Thyroid gland (tissue), 4 donors: ENCODE data around the gene SORL1-AS1.

Experiments
- DNase-seq, 2 donors: peaks; one replicate each; pipeline ENCODE4 v3.0.0-alpha.2; 2019
- H3K27ac ChIP-seq, 3 donors: fragments of 200-600 bp; sonication (generic); 1 replicate in 2 of 3; 2 replicates in 1 of 3; pipeline ENCODE4 v1.5.1; 2016 to 2019; ENCODE audit warnings: mild to moderate bottlenecking in 1 of 3, moderate library complexity in 1 of 3
- H3K27me3 ChIP-seq: fragments of 200-600 bp; sonication (generic); one replicate; pipeline ENCODE4 v1.5.1; 2019
- H3K36me3 ChIP-seq, 2 donors: fragments of 200-600 bp; sonication (generic); one replicate each; pipeline ENCODE4 v1.5.1; 2016 to 2019
- H3K4me1 ChIP-seq, 2 donors: fragments of 200-600 bp; sonication (generic); one replicate each; pipeline ENCODE4 v1.5.1; 2017 to 2019
- H3K4me3 ChIP-seq, 3 donors: fragments of 200-600 bp; sonication (generic); replicated peaks in 1 of 3; 1 replicate in 2 of 3; 2 replicates in 1 of 3; pipeline ENCODE4 v1.5.1; 2016; ENCODE audit warnings: mild to moderate bottlenecking in 1 of 3
- H3K9me3 ChIP-seq: fragments of 200-600 bp; sonication (generic); one replicate; pipeline ENCODE4 v1.5.1; 2017
- POLR2A ChIP-seq, 2 donors: fragments of 450-650 bp; IDR thresholded peaks; one replicate each; pipeline ENCODE4 v1.6.1; 2017; ENCODE audit warnings: antibody characterized with exemption in 2 of 2, mild to moderate bottlenecking in 2 of 2, moderate library complexity in 1 of 2
- WGBS, 2 donors: methylation state at CpG; one replicate each; pipeline ENCODE4 v1.1.5; 2017; 5-methylcytosine and 5-hydroxymethylcytosine counted together
- intact Hi-C: fragments of 100-400 bp; cut with DNase I; formaldehyde crosslinking; loops from one replicate; pipeline ENCODE4 v1.15.1; 2023
- TF ChIP-seq, protein P1 (sequence below), 6 experiments: fragments of 200-600 bp in 3 of 6; fragments of 450-650 bp in 3 of 6; sonication (generic) in 3 of 6; IDR thresholded peaks; one replicate each; pipeline ENCODE4 v1.5.1; 2016 to 2019; ENCODE audit warnings: antibody characterized with exemption in 6 of 6, mild to moderate bottlenecking in 2 of 6, inconsistent platforms in 1 of 6, moderate library complexity in 1 of 6

Gene SORL1-AS1

DNA sequence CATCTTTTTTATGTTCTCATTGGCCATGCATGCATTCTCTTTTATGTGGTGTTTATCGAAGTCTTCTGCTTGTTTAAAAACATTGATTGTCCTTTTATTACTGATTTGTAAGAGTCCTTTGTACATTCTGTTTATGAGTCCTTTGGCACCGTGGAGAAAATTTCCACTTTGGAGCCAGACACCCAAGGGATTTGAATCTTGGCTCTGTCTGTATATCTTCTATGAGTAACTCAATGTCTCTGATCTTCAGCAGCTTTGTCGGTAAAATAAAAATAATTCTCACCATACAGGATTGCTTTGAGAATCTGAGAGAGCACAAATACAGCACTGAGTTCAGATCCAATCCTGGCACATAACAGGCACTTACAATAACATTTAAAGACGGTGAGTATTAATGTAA is 13.4 kb downstream of the SORL1-AS1 start:
- Histone ChIP-seq H3K9me3 (no peaks in the 10 kb centered on the region), H3K4me1 (peaks cover 5 to 19% of the 10 kb centered on the region in 2 donors), H3K4me3 (no peak overlapping the region), H3K27ac (no peak overlapping the region), H3K36me3 (no peaks in the 10 kb centered on the region), H3K27me3 (no peaks in the 10 kb centered on the region)
- TF ChIP-seq, protein P1, sequence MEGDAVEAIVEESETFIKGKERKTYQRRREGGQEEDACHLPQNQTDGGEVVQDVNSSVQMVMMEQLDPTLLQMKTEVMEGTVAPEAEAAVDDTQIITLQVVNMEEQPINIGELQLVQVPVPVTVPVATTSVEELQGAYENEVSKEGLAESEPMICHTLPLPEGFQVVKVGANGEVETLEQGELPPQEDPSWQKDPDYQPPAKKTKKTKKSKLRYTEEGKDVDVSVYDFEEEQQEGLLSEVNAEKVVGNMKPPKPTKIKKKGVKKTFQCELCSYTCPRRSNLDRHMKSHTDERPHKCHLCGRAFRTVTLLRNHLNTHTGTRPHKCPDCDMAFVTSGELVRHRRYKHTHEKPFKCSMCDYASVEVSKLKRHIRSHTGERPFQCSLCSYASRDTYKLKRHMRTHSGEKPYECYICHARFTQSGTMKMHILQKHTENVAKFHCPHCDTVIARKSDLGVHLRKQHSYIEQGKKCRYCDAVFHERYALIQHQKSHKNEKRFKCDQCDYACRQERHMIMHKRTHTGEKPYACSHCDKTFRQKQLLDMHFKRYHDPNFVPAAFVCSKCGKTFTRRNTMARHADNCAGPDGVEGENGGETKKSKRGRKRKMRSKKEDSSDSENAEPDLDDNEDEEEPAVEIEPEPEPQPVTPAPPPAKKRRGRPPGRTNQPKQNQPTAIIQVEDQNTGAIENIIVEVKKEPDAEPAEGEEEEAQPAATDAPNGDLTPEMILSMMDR (IDR thresholded peaks at IDR 0.05), result no peak
- no peak for TF ChIP-seq POLR2A (IDR thresholded peaks at IDR 0.05)
- 71 to 83% methylated on average over 4 of the region's 4 CpGs for WGBS, 2 donors
- intact Hi-C loops, result no loop called here
- no peak for DNase-seq

DNA sequence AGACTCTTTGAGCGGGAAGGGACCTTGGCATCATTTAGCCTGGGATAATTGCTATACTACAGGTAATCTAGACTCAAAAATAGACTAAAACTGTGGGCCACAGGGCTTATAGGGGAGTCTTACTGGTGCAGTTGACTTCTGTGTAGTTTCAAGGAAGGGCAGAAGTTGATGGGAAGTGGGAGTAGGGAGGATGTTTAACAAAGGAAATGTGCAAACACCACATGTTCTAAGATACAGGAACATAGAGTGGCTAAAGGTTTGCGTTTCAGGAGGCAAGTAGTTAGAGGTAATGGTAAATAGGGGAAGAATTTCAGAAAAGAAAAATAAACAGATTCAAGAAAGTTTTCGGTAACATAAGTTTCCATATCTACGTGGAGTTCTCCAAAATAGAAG is 15.1 kb downstream of the SORL1-AS1 start:
- no peak for DNase-seq
- Histone ChIP-seq H3K9me3 (no peaks in the 10 kb centered on the region), H3K27ac (no peak overlapping the region), H3K36me3 (no peaks in the 10 kb centered on the region), H3K4me3 (no peak overlapping the region), H3K4me1 (peaks cover 5 to 19% of the 10 kb centered on the region in 2 donors), H3K27me3 (no peaks in the 10 kb centered on the region)
- TF ChIP-seq, protein P1 (IDR thresholded peaks at IDR 0.05), result no peak
- TF ChIP-seq POLR2A (IDR thresholded peaks at IDR 0.05), result no peak
- intact Hi-C loops, result no loop called here
- WGBS, 2 donors, result 86 to 89% methylated on average over 4 of the region's 4 CpGs

DNA sequence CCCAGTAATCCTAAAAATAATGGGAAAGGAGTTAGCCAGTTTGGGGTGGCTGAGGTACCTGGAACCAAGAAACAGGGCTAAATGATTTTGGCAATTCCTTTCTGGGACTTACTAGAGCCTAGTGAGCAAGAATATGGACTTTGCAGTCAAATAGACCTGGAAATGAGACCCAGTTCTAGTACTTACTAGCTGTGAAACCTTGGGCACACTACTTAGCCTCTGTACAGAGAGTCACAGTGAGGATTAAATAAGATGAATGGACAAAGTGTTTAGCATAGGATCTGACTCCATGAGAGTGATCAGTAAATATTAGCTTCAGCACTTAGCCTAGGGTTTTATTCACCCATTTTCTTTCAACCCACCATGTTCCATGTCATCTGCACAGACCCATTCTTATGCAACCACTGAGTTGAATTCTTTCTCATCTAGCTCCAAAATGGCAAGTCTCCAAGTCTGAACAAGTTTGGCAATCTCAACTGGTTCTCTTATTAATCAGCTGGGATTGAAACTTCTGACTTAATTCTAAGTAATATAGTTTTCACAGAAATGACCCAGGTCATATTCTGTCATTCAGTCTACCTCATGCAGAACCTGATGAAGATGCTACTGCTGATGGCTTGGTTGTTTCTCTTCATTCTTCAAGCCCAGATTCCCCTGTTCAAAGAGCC is 15.6 kb downstream of the SORL1-AS1 start:
- DNase-seq, result no peak
- H3K9me3 ChIP-seq, result no peaks in the 10 kb centered on the region
- TF ChIP-seq, protein P1 (IDR thresholded peaks at IDR 0.05), result no peak
- TF ChIP-seq POLR2A (IDR thresholded peaks at IDR 0.05), result no peak
- no peaks in the 10 kb centered on the region for H3K36me3 ChIP-seq
- no peak overlapping the region for H3K27ac ChIP-seq
- H3K4me3 ChIP-seq, result no peak overlapping the region
- H3K4me1 ChIP-seq, result peaks cover 5 to 19% of the 10 kb centered on the region in 2 donors
- H3K27me3 ChIP-seq, result no peaks in the 10 kb centered on the region
- intact Hi-C loops, result no loop called here

DNA sequence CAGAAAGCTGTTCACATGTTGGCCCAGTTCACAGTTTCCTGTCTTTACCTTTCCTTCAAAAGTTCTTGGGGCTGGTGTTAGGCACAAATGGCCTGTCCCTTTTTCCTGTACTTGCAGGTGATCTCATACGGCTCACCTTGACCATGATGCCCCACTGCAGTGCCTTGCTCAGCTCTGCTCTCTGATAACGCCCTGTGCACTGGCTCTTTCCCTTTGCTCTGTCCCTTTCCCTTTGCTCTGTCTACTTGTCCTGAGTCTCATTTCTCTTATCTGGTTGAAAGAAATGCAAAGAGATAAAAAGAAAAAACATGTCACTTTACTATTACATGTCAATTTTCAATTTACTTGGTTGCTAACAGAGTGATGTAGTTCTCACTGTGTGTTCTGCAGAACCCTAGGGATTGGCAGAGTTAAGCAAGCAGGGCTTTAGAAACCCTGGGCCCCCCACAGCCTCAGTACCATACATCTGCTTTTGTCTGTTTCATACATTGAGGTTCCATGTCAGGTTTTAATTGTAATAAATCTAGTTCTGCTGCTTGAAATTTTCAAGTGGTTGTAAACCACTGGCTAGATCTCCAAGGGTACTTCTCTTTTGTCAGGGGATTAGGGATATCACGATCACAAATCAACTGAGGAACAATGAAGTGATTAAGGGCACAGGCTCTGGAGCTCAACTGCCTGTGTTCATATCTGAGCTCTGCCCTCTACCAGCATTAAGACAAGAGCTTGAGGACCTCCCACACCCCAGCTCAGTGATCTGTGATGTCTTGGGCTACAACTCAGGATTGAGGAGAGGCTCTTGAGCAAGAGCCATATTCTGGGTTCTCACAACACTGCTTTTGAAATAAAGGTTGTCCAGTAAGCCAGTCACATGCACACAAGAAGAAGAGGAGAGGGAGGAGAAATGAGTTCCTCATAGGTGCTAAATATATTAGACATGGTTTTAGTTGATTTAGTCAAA is 16.9 kb downstream of the SORL1-AS1 start:
- no peaks in the 10 kb centered on the region for H3K9me3 ChIP-seq
- H3K27me3 ChIP-seq, result no peaks in the 10 kb centered on the region
- no peak for TF ChIP-seq POLR2A (IDR thresholded peaks at IDR 0.05)
- TF ChIP-seq, protein P1 (IDR thresholded peaks at IDR 0.05), result no peak
- no peak overlapping the region for H3K4me3 ChIP-seq
- H3K27ac ChIP-seq, result no peak overlapping the region
- DNase-seq, result peak; percentile 19 to 43
- no peaks in the 10 kb centered on the region for H3K36me3 ChIP-seq
- H3K4me1 ChIP-seq, result peaks cover 5 to 19% of the 10 kb centered on the region in 2 donors
- intact Hi-C loops, result no loop called here
- WGBS, 2 donors, result 68 to 77% methylated on average over 3 of the region's 3 CpGs

DNA sequence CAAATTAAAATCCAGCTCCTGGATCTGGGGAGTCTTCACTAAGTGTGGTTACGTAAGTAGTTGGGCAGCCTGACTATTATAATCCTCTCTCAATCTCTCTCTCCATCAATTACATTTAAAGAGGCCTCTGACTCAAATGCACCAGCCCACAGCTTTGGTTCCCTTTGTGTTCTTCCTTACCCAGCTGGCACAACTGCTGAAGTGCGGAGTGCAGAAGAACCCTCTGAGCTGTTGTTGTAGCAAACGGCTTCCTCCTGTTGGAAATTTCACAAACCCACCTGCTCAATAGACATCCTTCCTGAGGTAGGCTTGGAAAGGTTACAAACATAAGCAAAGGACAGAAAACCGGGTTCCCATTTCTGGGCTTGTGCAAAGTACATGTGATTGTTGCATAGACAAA is 17.6 kb downstream of the SORL1-AS1 start:
- no peak for TF ChIP-seq POLR2A (IDR thresholded peaks at IDR 0.05)
- TF ChIP-seq, protein P1 (IDR thresholded peaks at IDR 0.05), result no peak
- H3K36me3 ChIP-seq, result no peaks in the 10 kb centered on the region
- H3K9me3 ChIP-seq, result no peaks in the 10 kb centered on the region
- peaks cover 5 to 19% of the 10 kb centered on the region in 2 donors for H3K4me1 ChIP-seq
- intact Hi-C loops, result no loop called here
- WGBS, 2 donors, result 55 to 65% methylated on average over 4 of the region's 4 CpGs
- no peak overlapping the region for H3K27ac ChIP-seq
- no peaks in the 10 kb centered on the region for H3K27me3 ChIP-seq
- no peak for DNase-seq
- no peak overlapping the region for H3K4me3 ChIP-seq
